B cell (primary cell): ENCODE measurements around the gene CFAP52. TPM values are rescaled to one million over a fixed set of nuclear protein-coding genes. Genes with fewer than 3 reads are reported as not detected.
"Not testable (repeated sequence)": the region's sequence is repeated elsewhere in the genome, so short reads cannot be mapped to it uniquely, and the experiment has no call there.

Experiments
- ATAC-seq: fragments of 200-7000 bp; cut with Tn5 transposase; one replicate; pipeline ENCODE4 v1.10.0; 2021; ENCODE audit warnings: low read depth, mild to moderate bottlenecking, moderate number of reproducible peaks, moderate library complexity
- CTCF ChIA-PET: fragments of 350-600 bp; sonication (Branson Sonifier 250); formaldehyde crosslinking; loops from one replicate; lab custom pipeline; 2021; ENCODE audit warnings: antibody characterized with exemption, inconsistent platforms; lab: Charles Lee
- POLR2A ChIA-PET: fragments of 350-600 bp; sonication (Branson Sonifier 250); formaldehyde crosslinking; loops from one replicate; lab custom pipeline; 2021; ENCODE audit warnings: antibody characterized with exemption; lab: Charles Lee
- DNase-seq: peaks from one replicate; pipeline ENCODE4 v3.0.0; 2013
- H2AFZ ChIP-seq: 2 replicates; pipeline ENCODE4 v1.6.1; 2012; ENCODE audit warnings: mild to moderate bottlenecking, low read depth, low read length; ENCODE audit not compliant: insufficient read depth, poor library complexity, severe bottlenecking
- H3K27ac ChIP-seq, 2 donors: 1 replicate in 1 of 2; 2 replicates in 1 of 2; pipeline ENCODE4 v1.5.1; 2012 to 2013; ENCODE audit warnings: low read length in 2 of 2, mild to moderate bottlenecking in 2 of 2, moderate library complexity in 1 of 2
- H3K27me3 ChIP-seq, 4 experiments: fragments of 200-600 bp in 1 of 4; sonication (generic) in 1 of 4; replicated peaks in 1 of 4; 1 replicate in 2 of 4; 2 replicates in 2 of 4; pipeline versions ENCODE4 v1.6.1 to v1.7.0; 2013 to 2016; ENCODE audit warnings: low read length in 3 of 4, mild to moderate bottlenecking in 2 of 4, mixed read lengths in 1 of 4, moderate library complexity in 1 of 4; ENCODE audit not compliant: insufficient read depth in 4 of 4, control insufficient read depth in 3 of 4; ENCODE audit errors: control extremely low read depth in 1 of 4
- H3K36me3 ChIP-seq, 2 experiments: replicated peaks in 1 of 2; 1 replicate in 1 of 2; 2 replicates in 1 of 2; pipeline versions ENCODE4 v1.6.1 to v1.7.1; 2013; ENCODE audit warnings: low read length in 1 of 2; ENCODE audit not compliant: insufficient read depth in 2 of 2, control insufficient read depth in 1 of 2; ENCODE audit errors: control extremely low read depth in 1 of 2, extremely low read depth in 1 of 2
- H3K4me1 ChIP-seq, 2 donors: fragments of 200-600 bp in 1 of 2; sonication (generic) in 1 of 2; 1 replicate in 1 of 2; 2 replicates in 1 of 2; pipeline versions ENCODE4 v1.5.1 to v1.6.1; 2013 to 2017; ENCODE audit warnings: low read length in 2 of 2; ENCODE audit not compliant: control insufficient read depth in 2 of 2, insufficient read depth in 2 of 2
- H3K4me2 ChIP-seq: replicated peaks from 2 replicates; pipeline ENCODE3; 2012; ENCODE audit warnings: mild to moderate bottlenecking, low read depth, low read length; ENCODE audit not compliant: poor library complexity, severe bottlenecking
- H3K4me3 ChIP-seq, 5 experiments: fragments of 200-600 bp in 1 of 5; sonication (generic) in 1 of 5; 1 replicate in 3 of 5; 2 replicates in 2 of 5; pipeline versions ENCODE4 v1.5.1 to v1.7.0; 2011 to 2016; ENCODE audit warnings: low read length in 4 of 5, mild to moderate bottlenecking in 4 of 5, low read depth in 2 of 5, control low read depth in 1 of 5, moderate library complexity in 1 of 5; ENCODE audit not compliant: insufficient read depth in 1 of 5; ENCODE audit errors: control extremely low read depth in 1 of 5, extremely low read depth in 1 of 5
- H3K79me2 ChIP-seq: fragments of 200-600 bp; sonication (generic); one replicate; pipeline ENCODE4 v1.6.0; 2016; ENCODE audit warnings: low read length; ENCODE audit not compliant: control insufficient read depth, insufficient read depth
- H3K9ac ChIP-seq: fragments of 200-600 bp; sonication (generic); 2 replicates; pipeline ENCODE4 v1.6.1; 2017; ENCODE audit warnings: mild to moderate bottlenecking, low read length, moderate library complexity
- H3K9me3 ChIP-seq, 3 donors: one replicate each; pipeline versions ENCODE4 v1.6.1 to v1.7.1; 2013; ENCODE audit warnings: low read length in 2 of 3; ENCODE audit not compliant: control insufficient read depth in 2 of 3, insufficient read depth in 1 of 3; ENCODE audit errors: control extremely low read depth in 1 of 3
- H4K20me1 ChIP-seq: 2 replicates; pipeline ENCODE4 v1.6.0; 2012; ENCODE audit warnings: mild to moderate bottlenecking, low read length; ENCODE audit not compliant: insufficient read depth, control insufficient read depth, poor library complexity, severe bottlenecking
- H3K27ac Mint-ChIP-seq: one replicate; pipeline ENCODE4 v1.8.0; 2021; ENCODE audit warnings: mixed read lengths
- H3K27me3 Mint-ChIP-seq: one replicate; pipeline ENCODE4 v1.8.0; 2021; ENCODE audit warnings: mixed read lengths
- H3K4me1 Mint-ChIP-seq: one replicate; pipeline ENCODE4 v1.8.0; 2021; ENCODE audit warnings: mixed read lengths
- H3K4me3 Mint-ChIP-seq: one replicate; pipeline ENCODE4 v1.8.0; 2021; ENCODE audit warnings: mixed read lengths
- H3K9me3 Mint-ChIP-seq: one replicate; pipeline ENCODE4 v1.8.0; 2022; ENCODE audit warnings: mixed read lengths; ENCODE audit not compliant: insufficient read depth
- WGBS: methylation state at CpG from one replicate; pipeline ENCODE4 v1.1.5; 2013; ENCODE audit warnings: missing lambda C conversion rate; ENCODE audit not compliant: insufficient coverage; 5-methylcytosine and 5-hydroxymethylcytosine counted together
- intact Hi-C: fragments of 100-400 bp; cut with micrococcal nuclease; formaldehyde crosslinking; loops from one replicate; pipeline ENCODE4 v1.10.0; 2022
- polyA plus RNA-seq: library from polyadenylated mRNA; depleted of rRNA; stranded (reverse); fragments of >200 nt; gene quantifications from 2 replicates; pipeline ENCODE4 v1.2.3, GENCODE V29; 2012
- total RNA-seq, 2 donors: library from RNA; stranded (reverse); fragments of 120-200 nt in 1 of 2; gene quantifications; 1 replicate in 1 of 2; 2 replicates in 1 of 2; pipeline versions ENCODE4 v1.2.3 to v1.2.4, GENCODE V29; 2013 to 2022
- TF ChIP-seq, protein P1 (sequence below): fragments of 200-600 bp; IDR thresholded peaks from one replicate; pipeline ENCODE4 v1.8.0; 2022; ENCODE audit warnings: antibody characterized with exemption, mild to moderate bottlenecking

The CFAP52 gene
- total and polyA plus RNA-seq, 2 donors (not counting 1 experiment from before 2014, with no cell fraction given), result not detected

GRCh38 chr17:9606453-9606852 lies 30.0 kb downstream of the CFAP52 start:
- Histone ChIP-seq H3K9me3 (no peaks in the 10 kb centered on the region), H3K36me3 (no peaks in the 10 kb centered on the region), H3K4me3 (no peak overlapping the region), H3K27me3 (no peaks in the 10 kb centered on the region), H4K20me1 (no peaks in the 10 kb centered on the region), H3K27ac (no peak overlapping the region), H3K9ac (no peak overlapping the region), H3K4me1 (no peaks in the 10 kb centered on the region), H3K4me2 (no peak overlapping the region), H3K79me2 (no peaks in the 10 kb centered on the region), H2AFZ (no peak overlapping the region)
- CTCF ChIA-PET, result no interaction called here
- Mint-ChIP-seq H3K4me3 (no peak overlapping the region), H3K9me3 (no peaks in the 10 kb centered on the region), H3K27me3 (peaks cover 16% of the 10 kb centered on the region), H3K4me1 (no peaks in the 10 kb centered on the region), H3K27ac (no peak overlapping the region)
- DNase-seq (no peak), ATAC-seq (no peak)
- intact Hi-C loops, result no loop called here
- 100% methylated on average over 4 of the region's 6 CpGs for WGBS
- TF ChIP-seq, protein P1, sequence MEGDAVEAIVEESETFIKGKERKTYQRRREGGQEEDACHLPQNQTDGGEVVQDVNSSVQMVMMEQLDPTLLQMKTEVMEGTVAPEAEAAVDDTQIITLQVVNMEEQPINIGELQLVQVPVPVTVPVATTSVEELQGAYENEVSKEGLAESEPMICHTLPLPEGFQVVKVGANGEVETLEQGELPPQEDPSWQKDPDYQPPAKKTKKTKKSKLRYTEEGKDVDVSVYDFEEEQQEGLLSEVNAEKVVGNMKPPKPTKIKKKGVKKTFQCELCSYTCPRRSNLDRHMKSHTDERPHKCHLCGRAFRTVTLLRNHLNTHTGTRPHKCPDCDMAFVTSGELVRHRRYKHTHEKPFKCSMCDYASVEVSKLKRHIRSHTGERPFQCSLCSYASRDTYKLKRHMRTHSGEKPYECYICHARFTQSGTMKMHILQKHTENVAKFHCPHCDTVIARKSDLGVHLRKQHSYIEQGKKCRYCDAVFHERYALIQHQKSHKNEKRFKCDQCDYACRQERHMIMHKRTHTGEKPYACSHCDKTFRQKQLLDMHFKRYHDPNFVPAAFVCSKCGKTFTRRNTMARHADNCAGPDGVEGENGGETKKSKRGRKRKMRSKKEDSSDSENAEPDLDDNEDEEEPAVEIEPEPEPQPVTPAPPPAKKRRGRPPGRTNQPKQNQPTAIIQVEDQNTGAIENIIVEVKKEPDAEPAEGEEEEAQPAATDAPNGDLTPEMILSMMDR, result no peak
- POLR2A ChIA-PET, result no interaction called here

DNA sequence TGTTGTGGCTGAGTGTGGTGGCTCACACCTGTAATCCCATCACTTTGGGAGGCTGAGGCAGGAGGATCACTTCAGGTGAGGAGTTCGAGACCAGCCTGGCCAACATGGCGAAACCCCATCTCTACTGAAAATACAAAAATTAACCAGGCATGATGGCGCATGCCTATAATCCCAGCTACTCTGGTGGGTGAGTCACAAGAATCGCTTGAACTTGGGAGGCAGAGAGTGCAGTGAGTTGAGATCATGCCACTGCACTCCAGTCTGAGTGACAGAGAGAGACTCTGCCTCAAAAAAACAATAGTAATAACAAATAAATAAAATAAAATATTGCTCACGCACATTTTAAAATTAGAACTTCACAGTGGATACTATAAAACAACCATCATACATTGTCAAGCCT lies 30.6 kb downstream of the CFAP52 start:
- H3K4me1 ChIP-seq, H3K27me3 ChIP-seq, H3K4me3 ChIP-seq, H3K4me3 Mint-ChIP-seq, H3K4me2 ChIP-seq, H3K4me1 Mint-ChIP-seq, H3K36me3 ChIP-seq, H2AFZ ChIP-seq, H3K9ac ChIP-seq, H3K79me2 ChIP-seq, H3K27ac ChIP-seq, CTCF ChIA-PET, H3K27ac Mint-ChIP-seq, intact Hi-C loops, ATAC-seq, H4K20me1 ChIP-seq, H3K9me3 ChIP-seq, H3K9me3 Mint-ChIP-seq, DNase-seq, POLR2A ChIA-PET: not testable (repeated sequence)
- H3K27me3 Mint-ChIP-seq, result peaks cover 18% of the 10 kb centered on the region
- WGBS, result 0% methylated on average over 1 of the region's 5 CpGs
